ENCODE measurements around the gene FGFRL1.

The FGFRL1 gene

GRCh38 chr4:1058198-1058996 lies 47.0 kb downstream of the FGFRL1 start:
- Histone ChIP-seq H3K4me1 (ENCODE audit: control insufficient read depth, low read length) (peaks cover 16% of the 10 kb centered on the region), H3K4me3 (ENCODE audit: low read length) (no peak overlapping the region), H3F3A (ENCODE audit: control insufficient read depth, insufficient read depth) (no peaks in the 10 kb centered on the region), H3K27ac (ENCODE audit: low read depth, low read length) (no peak overlapping the region), H3K9me2 (replicated peaks; ENCODE audit: control insufficient read depth, low read length) (no peaks in the 10 kb centered on the region), H3K27me3 (ENCODE audit: control insufficient read depth, low read length) (peaks cover 14% of the 10 kb centered on the region; the same call in 1 of the 2 replicates), H3K4me2 (ENCODE audit: low read length) (no peak overlapping the region), H3K9me3 (ENCODE audit: control insufficient read depth, insufficient read depth, low read length) (no peaks in the 10 kb centered on the region), H3K36me3 (ENCODE audit: control insufficient read depth, low read length) (no peaks in the 10 kb centered on the region), H3K79me2 (ENCODE audit: control insufficient read depth, low read length) (no peaks in the 10 kb centered on the region), H4K20me1 (ENCODE audit: control insufficient read depth, insufficient read depth, low read depth, low read length) (no peaks in the 10 kb centered on the region)
- TF ChIP-seq CTCF (IDR thresholded peaks at IDR 0.05; ENCODE audit: low read depth, low read length, poor library complexity, severe bottlenecking) (no peak), EZH2phosphoT487 (IDR thresholded peaks at IDR 0.05; ENCODE audit: borderline replicate concordance, low read length) (no peak)

- Histone ChIP-seq H3K27ac (ENCODE audit: low read depth, low read length) (no peak overlapping the region), H3K9me3 (ENCODE audit: control insufficient read depth, insufficient read depth, low read length) (no peaks in the 10 kb centered on the region), H3K4me3 (ENCODE audit: low read length) (no peak overlapping the region), H3F3A (ENCODE audit: control insufficient read depth, insufficient read depth) (no peaks in the 10 kb centered on the region), H3K79me2 (ENCODE audit: control insufficient read depth, low read length) (no peaks in the 10 kb centered on the region), H3K4me2 (ENCODE audit: low read length) (no peak overlapping the region), H4K20me1 (ENCODE audit: control insufficient read depth, insufficient read depth, low read depth, low read length) (no peaks in the 10 kb centered on the region), H3K4me1 (ENCODE audit: control insufficient read depth, low read length) (peaks cover 16% of the 10 kb centered on the region), H3K9me2 (replicated peaks; ENCODE audit: control insufficient read depth, low read length) (no peaks in the 10 kb centered on the region), H3K27me3 (ENCODE audit: control insufficient read depth, low read length) (peaks cover 16% of the 10 kb centered on the region; the same call in 1 of the 2 replicates), H3K36me3 (ENCODE audit: control insufficient read depth, low read length) (no peaks in the 10 kb centered on the region)
- TF ChIP-seq CTCF (IDR thresholded peaks at IDR 0.05; ENCODE audit: low read depth, low read length, poor library complexity, severe bottlenecking): no peak
- no peak for TF ChIP-seq EZH2phosphoT487 (IDR thresholded peaks at IDR 0.05; ENCODE audit: borderline replicate concordance, low read length)
Observed at GRCh38 chr4:1058997-1059665, 47.7 kb downstream of the FGFRL1 start.

- Histone ChIP-seq H3K9me3 (ENCODE audit: control insufficient read depth, insufficient read depth, low read length) (no peaks in the 10 kb centered on the region), H3K79me2 (ENCODE audit: control insufficient read depth, low read length) (no peaks in the 10 kb centered on the region), H3K27ac (ENCODE audit: low read depth, low read length) (no peak overlapping the region), H3F3A (ENCODE audit: control insufficient read depth, insufficient read depth) (no peaks in the 10 kb centered on the region), H4K20me1 (ENCODE audit: control insufficient read depth, insufficient read depth, low read depth, low read length) (no peaks in the 10 kb centered on the region), H3K27me3 (ENCODE audit: control insufficient read depth, low read length) (peaks cover 17% of the 10 kb centered on the region; the same call in 1 of the 2 replicates), H3K9me2 (replicated peaks; ENCODE audit: control insufficient read depth, low read length) (no peaks in the 10 kb centered on the region), H3K4me3 (ENCODE audit: low read length) (no peak overlapping the region), H3K36me3 (ENCODE audit: control insufficient read depth, low read length) (no peaks in the 10 kb centered on the region), H3K4me1 (ENCODE audit: control insufficient read depth, low read length) (peaks cover 16% of the 10 kb centered on the region), H3K4me2 (ENCODE audit: low read length) (no peak overlapping the region)
- TF ChIP-seq CTCF (IDR thresholded peaks at IDR 0.05; ENCODE audit: low read depth, low read length, poor library complexity, severe bottlenecking) (no peak), EZH2phosphoT487 (IDR thresholded peaks at IDR 0.05; ENCODE audit: borderline replicate concordance, low read length) (no peak)
Observed at GRCh38 chr4:1060121-1060520, 48.7 kb downstream of the FGFRL1 start.
